Fibroblast of lung (primary cell): ENCODE measurements around the gene ZNF79.

ENCODE experiments used
- CTCF ChIP-seq, 2 donors: IDR thresholded peaks in 1 of 2; conservative IDR thresholded peaks in 1 of 2; 1 replicate in 1 of 2; 2 replicates in 1 of 2; pipeline ENCODE4 v1.5.1; 2011 to 2012; ENCODE audit warnings: low read length in 2 of 2, control low read depth in 1 of 2, inconsistent platforms in 1 of 2, low read depth in 1 of 2, mild to moderate bottlenecking in 1 of 2
- EZH2 ChIP-seq: IDR thresholded peaks from 2 replicates; pipeline ENCODE4 v1.5.1; 2012; ENCODE audit warnings: low read length, control low read depth, mild to moderate bottlenecking; ENCODE audit errors: missing control alignments

- TF ChIP-seq EZH2, result no peak
- no peak for TF ChIP-seq CTCF (conservative IDR thresholded peaks at IDR 0.05 in 1 of 2, IDR thresholded peaks at IDR 0.05 in 1 of 2; ENCODE audit: low read depth in 1 of 2, low read length in 2 of 2)
Observed at GRCh38 chr9:127463911-127464310, 39.7 kb downstream of the ZNF79 start.
